ENCODE data around the gene RAB19.

RAB19 gene

GRCh38 chr7:140456551-140457051 lies 52.7 kb downstream of the RAB19 start:
- TF ChIP-seq CTCF (IDR thresholded peaks at IDR 0.05; ENCODE audit: extremely low read depth, insufficient read depth, missing control alignments) = no peak
- DNase-seq (ENCODE audit: low spot score) = no peak
- in situ Hi-C loops (cut with MboI; ENCODE audit: low pct_unique_long_range_greater_than_20kb, low sequenced_read_pairs, unreplicated experiment) = no loop called here

GRCh38 chr7:140458201-140458600 lies 54.3 kb downstream of the RAB19 start:
- TF ChIP-seq CTCF (IDR thresholded peaks at IDR 0.05; ENCODE audit: extremely low read depth, insufficient read depth, missing control alignments) = no peak
- in situ Hi-C loops (cut with MboI; ENCODE audit: low pct_unique_long_range_greater_than_20kb, low sequenced_read_pairs, unreplicated experiment) = no loop called here
- DNase-seq (ENCODE audit: low spot score) = no peak

- DNase-seq (ENCODE audit: low spot score) = no peak
- no peak for TF ChIP-seq CTCF (IDR thresholded peaks at IDR 0.05; ENCODE audit: extremely low read depth, insufficient read depth, missing control alignments)
- in situ Hi-C loops (cut with MboI; ENCODE audit: low pct_unique_long_range_greater_than_20kb, low sequenced_read_pairs, unreplicated experiment) = no loop called here
These were observed 55.1 kb downstream of the RAB19 start for GRCh38 chr7:140458916-140459315.

GRCh38 chr7:140463111-140463510 lies 59.3 kb downstream of the RAB19 start:
- no peak for TF ChIP-seq CTCF (IDR thresholded peaks at IDR 0.05; ENCODE audit: extremely low read depth, insufficient read depth, missing control alignments)
- in situ Hi-C loops (cut with MboI; ENCODE audit: low pct_unique_long_range_greater_than_20kb, low sequenced_read_pairs, unreplicated experiment) = no loop called here
- DNase-seq (ENCODE audit: low spot score) = no peak

- DNase-seq (ENCODE audit: low spot score) = peak; percentile 56
- in situ Hi-C loops (cut with MboI; ENCODE audit: low pct_unique_long_range_greater_than_20kb, low sequenced_read_pairs, unreplicated experiment) = no loop called here
- TF ChIP-seq CTCF (IDR thresholded peaks at IDR 0.05; ENCODE audit: extremely low read depth, insufficient read depth, missing control alignments) = peak; percentile 60
These were observed 72.0 kb downstream of the RAB19 start for GRCh38 chr7:140475747-140476333.

GRCh38 chr7:140476698-140477261 lies 72.9 kb downstream of the RAB19 start:
- DNase-seq (ENCODE audit: low spot score) = no peak
- no peak for TF ChIP-seq CTCF (IDR thresholded peaks at IDR 0.05; ENCODE audit: extremely low read depth, insufficient read depth, missing control alignments)
- in situ Hi-C loops (cut with MboI; ENCODE audit: low pct_unique_long_range_greater_than_20kb, low sequenced_read_pairs, unreplicated experiment) = no loop called here

All from GM13977 (cell line).